Measurements from ENCODE around the gene UBE3D. TPM values are rescaled to one million over a fixed set of nuclear protein-coding genes. Genes with fewer than 3 reads are reported as not detected.
"Not testable (repeated sequence)": the region's sequence is repeated elsewhere in the genome, so short reads cannot be mapped to it uniquely, and the experiment has no call there.

Gene UBE3D
- total and polyA plus RNA-seq, 7 donors: 1.6 to 10.7 (median 8.0) TPM

- intact Hi-C loops (cut with DNase I): no loop called here
- H3K9me3 ChIP-seq: no peaks in the 10 kb centered on the region
- 91 to 92% methylated on average over 9 of the region's 9 CpGs for WGBS, 2 donors
- H3K36me3 ChIP-seq: no peaks in the 10 kb centered on the region
- no peaks in the 10 kb centered on the region for H3K4me1 ChIP-seq
- H3K27ac ChIP-seq: no peak overlapping the region
- DNase-seq: no peak
- no peaks in the 10 kb centered on the region for H3K27me3 ChIP-seq
- H3K4me3 ChIP-seq: no peak overlapping the region
- no peak for TF ChIP-seq POLR2AphosphoS5 (IDR thresholded peaks at IDR 0.05)
- TF ChIP-seq, protein P1, sequence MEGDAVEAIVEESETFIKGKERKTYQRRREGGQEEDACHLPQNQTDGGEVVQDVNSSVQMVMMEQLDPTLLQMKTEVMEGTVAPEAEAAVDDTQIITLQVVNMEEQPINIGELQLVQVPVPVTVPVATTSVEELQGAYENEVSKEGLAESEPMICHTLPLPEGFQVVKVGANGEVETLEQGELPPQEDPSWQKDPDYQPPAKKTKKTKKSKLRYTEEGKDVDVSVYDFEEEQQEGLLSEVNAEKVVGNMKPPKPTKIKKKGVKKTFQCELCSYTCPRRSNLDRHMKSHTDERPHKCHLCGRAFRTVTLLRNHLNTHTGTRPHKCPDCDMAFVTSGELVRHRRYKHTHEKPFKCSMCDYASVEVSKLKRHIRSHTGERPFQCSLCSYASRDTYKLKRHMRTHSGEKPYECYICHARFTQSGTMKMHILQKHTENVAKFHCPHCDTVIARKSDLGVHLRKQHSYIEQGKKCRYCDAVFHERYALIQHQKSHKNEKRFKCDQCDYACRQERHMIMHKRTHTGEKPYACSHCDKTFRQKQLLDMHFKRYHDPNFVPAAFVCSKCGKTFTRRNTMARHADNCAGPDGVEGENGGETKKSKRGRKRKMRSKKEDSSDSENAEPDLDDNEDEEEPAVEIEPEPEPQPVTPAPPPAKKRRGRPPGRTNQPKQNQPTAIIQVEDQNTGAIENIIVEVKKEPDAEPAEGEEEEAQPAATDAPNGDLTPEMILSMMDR (IDR thresholded peaks at IDR 0.05): no peak
- no peak for TF ChIP-seq POLR2A (IDR thresholded peaks at IDR 0.05)
- TF ChIP-seq EP300 (IDR thresholded peaks at IDR 0.05): no peak
These were observed 171.6 kb downstream of the UBE3D start for GRCh38 chr6:82893889-82894652.

GRCh38 chr6:82891503-82891902 is 174.1 kb downstream of the UBE3D start:
- H3K27me3 ChIP-seq; H3K4me3 ChIP-seq; H3K36me3 ChIP-seq; DNase-seq; H3K9me3 ChIP-seq; H3K4me1 ChIP-seq; H3K27ac ChIP-seq; intact Hi-C loops (cut with DNase I): not testable (repeated sequence)
- WGBS, 2 donors: 40 to 75% methylated on average over 3 of the region's 3 CpGs

GRCh38 chr6:82891076-82891475 is 174.6 kb downstream of the UBE3D start:
- Histone ChIP-seq H3K4me1 (no peaks in the 10 kb centered on the region), H3K36me3 (no peaks in the 10 kb centered on the region), H3K4me3 (no peak overlapping the region), H3K27me3 (no peaks in the 10 kb centered on the region), H3K9me3 (no peaks in the 10 kb centered on the region), H3K27ac (no peak overlapping the region)
- TF ChIP-seq EP300 (IDR thresholded peaks at IDR 0.05) (no peak), POLR2AphosphoS5 (IDR thresholded peaks at IDR 0.05) (no peak), POLR2A (IDR thresholded peaks at IDR 0.05) (no peak)
- TF ChIP-seq, protein P1 (IDR thresholded peaks at IDR 0.05): no peak
- intact Hi-C loops (cut with DNase I): no loop called here
- no peak for DNase-seq

DNA sequence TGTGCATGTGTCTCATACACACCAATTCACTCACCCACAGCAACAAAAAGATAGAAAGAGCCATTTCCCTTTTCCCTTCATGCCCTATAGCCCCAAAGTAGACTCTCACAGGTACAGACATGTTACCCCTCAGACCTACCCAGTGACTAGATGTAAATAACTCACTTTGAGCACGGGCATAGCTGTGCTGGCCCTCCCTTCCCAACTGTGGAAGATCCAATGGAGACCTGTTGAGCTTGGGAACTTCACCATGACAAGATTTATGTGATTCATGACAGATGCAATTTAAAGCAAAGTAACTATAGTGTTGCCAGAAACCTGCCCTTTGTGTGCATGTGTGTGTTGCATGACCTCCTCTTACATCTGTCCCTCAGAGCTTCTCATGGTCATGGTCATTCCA is 175.4 kb downstream of the UBE3D start:
- Histone ChIP-seq H3K27me3 (no peaks in the 10 kb centered on the region), H3K4me3 (no peak overlapping the region), H3K4me1 (no peaks in the 10 kb centered on the region), H3K27ac (no peak overlapping the region), H3K36me3 (no peaks in the 10 kb centered on the region), H3K9me3 (no peaks in the 10 kb centered on the region)
- intact Hi-C loops (cut with DNase I): no loop called here
- WGBS, 2 donors: 92 to 96% methylated on average over 1 of the region's 1 CpG
- no peak for DNase-seq
- TF ChIP-seq, protein P1 (IDR thresholded peaks at IDR 0.05): no peak
- TF ChIP-seq POLR2A (IDR thresholded peaks at IDR 0.05) (no peak), POLR2AphosphoS5 (IDR thresholded peaks at IDR 0.05) (no peak), EP300 (IDR thresholded peaks at IDR 0.05) (no peak)

DNA sequence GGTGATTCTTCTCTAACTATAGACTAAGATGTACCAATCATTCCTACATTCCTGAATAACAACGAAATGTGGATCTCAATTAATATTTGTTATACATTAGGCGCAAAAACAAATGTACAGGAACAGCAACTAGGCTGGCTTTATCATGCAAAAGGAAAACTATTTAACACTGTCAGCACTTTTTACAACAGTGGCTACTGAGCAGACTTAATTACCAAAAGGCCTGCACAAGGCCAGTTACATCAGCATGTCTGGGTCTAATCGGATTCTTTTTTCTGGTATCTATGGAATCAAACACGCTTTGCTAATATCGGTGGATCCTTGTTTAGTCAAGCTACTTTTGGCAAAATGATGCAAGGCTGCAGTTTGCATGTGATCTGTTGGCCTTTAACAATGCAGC is 176.5 kb downstream of the UBE3D start:
- Histone ChIP-seq H3K36me3 (no peaks in the 10 kb centered on the region), H3K27me3 (no peaks in the 10 kb centered on the region), H3K4me1 (no peaks in the 10 kb centered on the region), H3K9me3 (no peaks in the 10 kb centered on the region), H3K4me3 (no peak overlapping the region), H3K27ac (no peak overlapping the region)
- intact Hi-C loops (cut with DNase I): no loop called here
- DNase-seq: no peak
- no peak for TF ChIP-seq EP300 (IDR thresholded peaks at IDR 0.05)
- TF ChIP-seq, protein P1 (IDR thresholded peaks at IDR 0.05): no peak
- no peak for TF ChIP-seq POLR2AphosphoS5 (IDR thresholded peaks at IDR 0.05)
- no peak for TF ChIP-seq POLR2A (IDR thresholded peaks at IDR 0.05)
- 96 to 97% methylated on average over 5 of the region's 5 CpGs for WGBS, 2 donors

All from sigmoid colon (tissue), 7 donors.